HL-60 (cell line): ENCODE measurements around the gene PLD6.

Experiments used
- DNase-seq, 2 experiments: peaks; one replicate each; pipeline ENCODE4 v3.0.0-alpha.2; 2010 to 2020; ENCODE audit warnings: low read depth in 1 of 2, low spot score in 1 of 2
- H3K27ac ChIP-seq: fragments of 250-450 bp; sonication (Bioruptor Pico); replicated peaks from 2 replicates; pipeline ENCODE4 v1.5.1; 2020; ENCODE audit warnings: mild to moderate bottlenecking, moderate library complexity
- H3K27me3 ChIP-seq: fragments of 250-450 bp; sonication (Bioruptor Pico); 2 replicates; pipeline ENCODE4 v1.5.1; 2021; ENCODE audit warnings: mild to moderate bottlenecking, moderate library complexity; ENCODE audit not compliant: insufficient read depth, poor library complexity, severe bottlenecking
- H3K4me3 ChIP-seq: replicated peaks from 2 replicates; pipeline ENCODE4 v1.5.1; 2011; ENCODE audit warnings: mild to moderate bottlenecking, control low read depth, low read length; ENCODE audit not compliant: insufficient read depth
- CTCF ChIP-seq: IDR thresholded peaks from one replicate; pipeline ENCODE4 v1.5.1; 2011; ENCODE audit warnings: low read length, control low read depth, inconsistent platforms; ENCODE audit not compliant: insufficient read depth
- GABPA ChIP-seq: IDR thresholded peaks from 2 replicates; pipeline ENCODE4 v1.6.1; 2012; ENCODE audit warnings: low read depth
- POLR2AphosphoS5 ChIP-seq: IDR thresholded peaks from 2 replicates; pipeline ENCODE4 v1.6.1; 2012; ENCODE audit warnings: low read depth
- REST ChIP-seq: IDR thresholded peaks from 2 replicates; pipeline ENCODE4 v1.6.1; 2012; ENCODE audit warnings: low read depth; ENCODE audit not compliant: insufficient replicate concordance
- SPI1 ChIP-seq: IDR thresholded peaks from 2 replicates; pipeline ENCODE4 v1.6.1; 2012; ENCODE audit warnings: low read depth, mild to moderate bottlenecking, borderline replicate concordance

The PLD6 gene

GRCh38 chr17:17173921-17174320 is 32.2 kb downstream of the PLD6 start:
- DNase-seq, result no peak
- TF ChIP-seq CTCF (no peak), REST (no peak), SPI1 (no peak), GABPA (no peak), POLR2AphosphoS5 (no peak)
- H3K27ac ChIP-seq, result no peak overlapping the region
- H3K4me3 ChIP-seq, result no peak overlapping the region
- no peaks in the 10 kb centered on the region for H3K27me3 ChIP-seq

- TF ChIP-seq SPI1, result no peak
- no peak for TF ChIP-seq GABPA
- TF ChIP-seq REST, result no peak
- no peak for TF ChIP-seq POLR2AphosphoS5
- no peak for TF ChIP-seq CTCF
- DNase-seq, result no peak
- Histone ChIP-seq H3K4me3 (no peak overlapping the region), H3K27ac (no peak overlapping the region), H3K27me3 (no peaks in the 10 kb centered on the region)
Observed at GRCh38 chr17:17172990-17173389, 33.1 kb downstream of the PLD6 start.

GRCh38 chr17:17172001-17172939 is 33.9 kb downstream of the PLD6 start:
- Histone ChIP-seq H3K27me3 (no peaks in the 10 kb centered on the region), H3K4me3 (no peak overlapping the region), H3K27ac (no peak overlapping the region)
- DNase-seq, result no peak
- TF ChIP-seq CTCF, result no peak
- TF ChIP-seq SPI1, result no peak
- TF ChIP-seq GABPA, result no peak
- TF ChIP-seq POLR2AphosphoS5, result no peak
- no peak for TF ChIP-seq REST
